HL-60 (cell line): ENCODE data around the gene OR4D1.

ENCODE experiments used
- TF ChIP-seq, protein P1 (sequence below): IDR thresholded peaks from 2 replicates; pipeline ENCODE4 v1.6.1; 2012; ENCODE audit warnings: low read depth; ENCODE audit not compliant: insufficient replicate concordance
- TF ChIP-seq, protein P2 (sequence below): IDR thresholded peaks from one replicate; pipeline ENCODE4 v1.5.1; 2011; ENCODE audit warnings: low read length, control low read depth, inconsistent platforms; ENCODE audit not compliant: insufficient read depth

DNA sequence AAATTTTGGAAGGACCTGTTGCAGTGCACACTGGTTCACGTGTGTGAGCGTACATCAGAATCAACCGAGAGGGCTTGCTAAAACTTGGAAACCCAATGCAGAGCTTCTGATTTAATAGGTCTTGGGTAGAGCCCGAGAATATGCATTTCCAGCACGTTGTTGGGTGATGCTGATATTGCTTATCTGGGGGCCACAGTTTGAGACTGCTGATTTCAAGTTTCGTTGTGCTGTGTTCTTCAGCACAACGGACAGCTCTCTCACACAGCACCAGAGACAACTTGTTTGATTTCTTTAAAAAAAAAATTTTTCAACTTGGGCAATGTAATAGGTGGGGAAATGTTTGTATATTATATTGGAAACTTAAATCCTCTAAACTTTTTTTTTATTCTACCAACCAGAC lies 28.0 kb downstream of the OR4D1 start:
- TF ChIP-seq, protein P1, sequence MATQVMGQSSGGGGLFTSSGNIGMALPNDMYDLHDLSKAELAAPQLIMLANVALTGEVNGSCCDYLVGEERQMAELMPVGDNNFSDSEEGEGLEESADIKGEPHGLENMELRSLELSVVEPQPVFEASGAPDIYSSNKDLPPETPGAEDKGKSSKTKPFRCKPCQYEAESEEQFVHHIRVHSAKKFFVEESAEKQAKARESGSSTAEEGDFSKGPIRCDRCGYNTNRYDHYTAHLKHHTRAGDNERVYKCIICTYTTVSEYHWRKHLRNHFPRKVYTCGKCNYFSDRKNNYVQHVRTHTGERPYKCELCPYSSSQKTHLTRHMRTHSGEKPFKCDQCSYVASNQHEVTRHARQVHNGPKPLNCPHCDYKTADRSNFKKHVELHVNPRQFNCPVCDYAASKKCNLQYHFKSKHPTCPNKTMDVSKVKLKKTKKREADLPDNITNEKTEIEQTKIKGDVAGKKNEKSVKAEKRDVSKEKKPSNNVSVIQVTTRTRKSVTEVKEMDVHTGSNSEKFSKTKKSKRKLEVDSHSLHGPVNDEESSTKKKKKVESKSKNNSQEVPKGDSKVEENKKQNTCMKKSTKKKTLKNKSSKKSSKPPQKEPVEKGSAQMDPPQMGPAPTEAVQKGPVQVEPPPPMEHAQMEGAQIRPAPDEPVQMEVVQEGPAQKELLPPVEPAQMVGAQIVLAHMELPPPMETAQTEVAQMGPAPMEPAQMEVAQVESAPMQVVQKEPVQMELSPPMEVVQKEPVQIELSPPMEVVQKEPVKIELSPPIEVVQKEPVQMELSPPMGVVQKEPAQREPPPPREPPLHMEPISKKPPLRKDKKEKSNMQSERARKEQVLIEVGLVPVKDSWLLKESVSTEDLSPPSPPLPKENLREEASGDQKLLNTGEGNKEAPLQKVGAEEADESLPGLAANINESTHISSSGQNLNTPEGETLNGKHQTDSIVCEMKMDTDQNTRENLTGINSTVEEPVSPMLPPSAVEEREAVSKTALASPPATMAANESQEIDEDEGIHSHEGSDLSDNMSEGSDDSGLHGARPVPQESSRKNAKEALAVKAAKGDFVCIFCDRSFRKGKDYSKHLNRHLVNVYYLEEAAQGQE = peak; percentile 95
- TF ChIP-seq, protein P2, sequence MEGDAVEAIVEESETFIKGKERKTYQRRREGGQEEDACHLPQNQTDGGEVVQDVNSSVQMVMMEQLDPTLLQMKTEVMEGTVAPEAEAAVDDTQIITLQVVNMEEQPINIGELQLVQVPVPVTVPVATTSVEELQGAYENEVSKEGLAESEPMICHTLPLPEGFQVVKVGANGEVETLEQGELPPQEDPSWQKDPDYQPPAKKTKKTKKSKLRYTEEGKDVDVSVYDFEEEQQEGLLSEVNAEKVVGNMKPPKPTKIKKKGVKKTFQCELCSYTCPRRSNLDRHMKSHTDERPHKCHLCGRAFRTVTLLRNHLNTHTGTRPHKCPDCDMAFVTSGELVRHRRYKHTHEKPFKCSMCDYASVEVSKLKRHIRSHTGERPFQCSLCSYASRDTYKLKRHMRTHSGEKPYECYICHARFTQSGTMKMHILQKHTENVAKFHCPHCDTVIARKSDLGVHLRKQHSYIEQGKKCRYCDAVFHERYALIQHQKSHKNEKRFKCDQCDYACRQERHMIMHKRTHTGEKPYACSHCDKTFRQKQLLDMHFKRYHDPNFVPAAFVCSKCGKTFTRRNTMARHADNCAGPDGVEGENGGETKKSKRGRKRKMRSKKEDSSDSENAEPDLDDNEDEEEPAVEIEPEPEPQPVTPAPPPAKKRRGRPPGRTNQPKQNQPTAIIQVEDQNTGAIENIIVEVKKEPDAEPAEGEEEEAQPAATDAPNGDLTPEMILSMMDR = no peak
